ENCODE data around the gene TMEM117. TPM values are rescaled to one million over a fixed set of nuclear protein-coding genes. Genes with fewer than 3 reads are reported as not detected.

TMEM117 gene
- total and polyA plus RNA-seq, 2 donors (not counting 3 experiments of a cell fraction or from before 2014, with no cell fraction given): 1.2 to 3.8 TPM

DNA sequence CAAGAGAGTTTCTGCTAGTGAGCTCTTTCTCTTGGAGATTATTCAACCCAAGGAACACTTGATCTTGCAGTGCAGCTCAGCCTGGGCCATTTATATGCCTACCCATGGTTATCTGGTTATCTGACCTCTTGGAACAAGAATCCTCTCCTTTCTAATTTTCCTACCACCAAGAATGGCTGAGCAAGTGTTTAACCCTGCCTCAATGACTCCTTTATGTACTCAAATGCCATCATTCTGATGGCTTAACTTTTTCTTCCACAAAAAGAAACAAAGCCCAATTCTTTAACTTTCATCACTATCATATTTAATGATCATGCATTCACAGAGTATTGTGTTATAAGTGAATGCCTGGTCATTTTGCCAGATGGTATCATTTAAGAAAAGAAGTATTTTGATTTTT is 67.8 kb downstream of the TMEM117 start:
- ChIA-PET POLR2A (no interaction called here), CTCF (no interaction called here)
- no peak for FAIRE-seq
- Histone ChIP-seq H4K20me1 (replicated peaks; ENCODE audit: control insufficient read depth, extremely low read depth, insufficient read depth, low read length) (no peaks in the 10 kb centered on the region), H2AFZ (ENCODE audit: low read depth, low read length) (no peak overlapping the region), H3K27ac (ENCODE audit: insufficient read depth, low read depth, low read length) (no peak overlapping the region), H3K9me1 (replicated peaks; ENCODE audit: control insufficient read depth, extremely low read depth, insufficient read depth, low read length) (no peaks in the 10 kb centered on the region), H3K4me3 (replicated peaks in 1 of 3; ENCODE audit: insufficient read depth in 1 of 3, low read depth in 1 of 3, low read length in 3 of 3) (no peak overlapping the region), H3K4me2 (ENCODE audit: insufficient read depth, low read length) (no peak overlapping the region), H3K9me3 (replicated peaks; ENCODE audit: control insufficient read depth, insufficient read depth, low read length) (no peaks in the 10 kb centered on the region), H3K4me1 (ENCODE audit: control insufficient read depth, extremely low read depth, insufficient read depth, low read length) (no peaks in the 10 kb centered on the region), H3K36me3 (ENCODE audit: control insufficient read depth in 2 of 2, extremely low read depth in 1 of 2, insufficient read depth in 2 of 2, low read length in 2 of 2) (no peaks in the 10 kb centered on the region), H3K79me2 (ENCODE audit: control insufficient read depth, insufficient read depth, low read length) (no peaks in the 10 kb centered on the region), H3K27me3 (ENCODE audit: control insufficient read depth in 2 of 2, insufficient read depth in 2 of 2, low read length in 2 of 2) (no peaks in the 10 kb centered on the region), H3K9ac (replicated peaks; ENCODE audit: extremely low read depth, insufficient read depth, low read length) (no peak overlapping the region)
- no TSS peak for BruUV-seq (replicated peaks)
- no peak for DNase-seq (ENCODE audit: low read depth, low spot score)
- TF ChIP-seq FOS (IDR thresholded peaks at IDR 0.05; ENCODE audit: borderline replicate concordance, insufficient read depth, low read length) (no peak), JUN (IDR thresholded peaks at IDR 0.05; ENCODE audit: borderline replicate concordance, insufficient read depth, insufficient read length, low read depth) (no peak), POLR2AphosphoS5 (IDR thresholded peaks at IDR 0.05; ENCODE audit: insufficient read depth, low read depth, low read length) (no peak), POLR2A (IDR thresholded peaks at IDR 0.05; ENCODE audit: low read depth, low read length) (no peak), GATA2 (IDR thresholded peaks at IDR 0.05; ENCODE audit: insufficient read depth, insufficient read length, low read depth, low read length) (no peak), EZH2 (IDR thresholded peaks at IDR 0.05; ENCODE audit: borderline replicate concordance, low read depth, low read length, severe bottlenecking) (no peak), MYC (IDR thresholded peaks at IDR 0.05; ENCODE audit: low read depth, low read length) (no peak)
- TF ChIP-seq, protein P1, sequence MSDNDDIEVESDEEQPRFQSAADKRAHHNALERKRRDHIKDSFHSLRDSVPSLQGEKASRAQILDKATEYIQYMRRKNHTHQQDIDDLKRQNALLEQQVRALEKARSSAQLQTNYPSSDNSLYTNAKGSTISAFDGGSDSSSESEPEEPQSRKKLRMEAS (IDR thresholded peaks at IDR 0.05; ENCODE audit: insufficient read depth, insufficient read length): no peak
- TF ChIP-seq, protein P2, sequence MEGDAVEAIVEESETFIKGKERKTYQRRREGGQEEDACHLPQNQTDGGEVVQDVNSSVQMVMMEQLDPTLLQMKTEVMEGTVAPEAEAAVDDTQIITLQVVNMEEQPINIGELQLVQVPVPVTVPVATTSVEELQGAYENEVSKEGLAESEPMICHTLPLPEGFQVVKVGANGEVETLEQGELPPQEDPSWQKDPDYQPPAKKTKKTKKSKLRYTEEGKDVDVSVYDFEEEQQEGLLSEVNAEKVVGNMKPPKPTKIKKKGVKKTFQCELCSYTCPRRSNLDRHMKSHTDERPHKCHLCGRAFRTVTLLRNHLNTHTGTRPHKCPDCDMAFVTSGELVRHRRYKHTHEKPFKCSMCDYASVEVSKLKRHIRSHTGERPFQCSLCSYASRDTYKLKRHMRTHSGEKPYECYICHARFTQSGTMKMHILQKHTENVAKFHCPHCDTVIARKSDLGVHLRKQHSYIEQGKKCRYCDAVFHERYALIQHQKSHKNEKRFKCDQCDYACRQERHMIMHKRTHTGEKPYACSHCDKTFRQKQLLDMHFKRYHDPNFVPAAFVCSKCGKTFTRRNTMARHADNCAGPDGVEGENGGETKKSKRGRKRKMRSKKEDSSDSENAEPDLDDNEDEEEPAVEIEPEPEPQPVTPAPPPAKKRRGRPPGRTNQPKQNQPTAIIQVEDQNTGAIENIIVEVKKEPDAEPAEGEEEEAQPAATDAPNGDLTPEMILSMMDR (IDR thresholded peaks at IDR 0.05; ENCODE audit: extremely low read depth in 1 of 2, insufficient read depth in 1 of 2, low read depth in 1 of 2, low read length in 2 of 2): no peak
- intact Hi-C loops (cut with micrococcal nuclease): no loop called here
- dilution Hi-C loops (cut with MboI; ENCODE audit: extremely low pct_ligation_motif_present, low sequenced_read_pairs): no loop called here

All from endothelial cell of umbilical vein (primary cell).